GM12801 (cell line): Measurements from ENCODE around the gene TUBA4B.

Experiments used
- CTCF ChIP-seq: IDR thresholded peaks from one replicate; pipeline ENCODE4 v1.5.1; 2011; ENCODE audit warnings: control low read depth; ENCODE audit not compliant: insufficient read length; ENCODE audit errors: extremely low read depth

Gene TUBA4B

GRCh38 chr2:219293736-219294231 lies 40.7 kb downstream of the TUBA4B start:
- TF ChIP-seq CTCF, result no peak

- TF ChIP-seq CTCF, result peak; percentile 43
Observed at GRCh38 chr2:219294356-219295351, 41.6 kb downstream of the TUBA4B start.

- TF ChIP-seq CTCF, result no peak
Observed at GRCh38 chr2:219296142-219296541, 43.1 kb downstream of the TUBA4B start.

- TF ChIP-seq CTCF, result no peak
Observed at GRCh38 chr2:219296631-219297391, 43.8 kb downstream of the TUBA4B start.

- no peak for TF ChIP-seq CTCF
Observed at GRCh38 chr2:219297766-219298456, 44.9 kb downstream of the TUBA4B start.

- TF ChIP-seq CTCF, result peak; percentile 60
Observed at GRCh38 chr2:219298759-219299371, 45.8 kb downstream of the TUBA4B start.
